IPS-20b (cell line): ENCODE data around the gene GPR22.

Experiments used
- H3K27ac ChIP-seq: one replicate; pipeline ENCODE4 v1.5.1; 2013; ENCODE audit warnings: low read length
- H3K27me3 ChIP-seq: 2 replicates; pipeline ENCODE4 v1.6.1; 2013; ENCODE audit warnings: mild to moderate bottlenecking, low read length, inconsistent platforms; ENCODE audit not compliant: insufficient read depth
- H3K36me3 ChIP-seq: 2 replicates; pipeline ENCODE4 v1.6.1; 2013; ENCODE audit warnings: low read depth, mild to moderate bottlenecking, inconsistent platforms, low read length, moderate library complexity; ENCODE audit not compliant: insufficient read depth
- H3K4me1 ChIP-seq: 2 replicates; pipeline ENCODE4 v1.6.1; 2013; ENCODE audit warnings: mild to moderate bottlenecking, control low read depth, inconsistent platforms, low read length, moderate library complexity; ENCODE audit not compliant: insufficient read depth
- H3K4me3 ChIP-seq: 2 replicates; pipeline ENCODE4 v1.5.1; 2013; ENCODE audit warnings: mild to moderate bottlenecking, low read length, inconsistent platforms
- H3K9ac ChIP-seq: 2 replicates; pipeline ENCODE4 v1.6.1; 2013; ENCODE audit warnings: low read depth, mild to moderate bottlenecking, inconsistent platforms, low read length, moderate library complexity
- H3K9me3 ChIP-seq: 2 replicates; pipeline ENCODE4 v1.6.1; 2013; ENCODE audit warnings: mild to moderate bottlenecking, low read depth, low read length, inconsistent platforms; ENCODE audit not compliant: insufficient read depth

Gene GPR22

DNA sequence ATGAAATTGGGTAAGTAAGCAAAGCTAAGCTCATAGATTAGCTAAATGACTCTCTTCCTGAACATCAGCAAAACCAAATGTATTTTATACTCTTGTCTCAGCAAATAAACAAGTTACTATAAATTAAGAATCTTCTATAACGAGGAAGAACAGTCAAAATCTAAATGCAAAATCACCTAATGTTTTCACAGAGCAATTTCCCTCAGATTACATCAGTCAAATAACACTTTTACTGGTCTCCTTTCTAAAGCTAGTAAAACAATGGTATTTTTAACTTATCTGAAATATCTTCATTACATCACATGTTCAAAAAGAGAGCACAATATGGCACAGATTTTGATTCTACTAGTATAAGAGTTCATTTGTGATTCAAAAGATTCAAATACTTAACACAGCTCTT is 16.5 kb upstream of the GPR22 start:
- no peak overlapping the region for H3K27ac ChIP-seq
- H3K4me3 ChIP-seq: no peak overlapping the region
- no peaks in the 10 kb centered on the region for H3K36me3 ChIP-seq
- H3K9me3 ChIP-seq: no peaks in the 10 kb centered on the region
- H3K27me3 ChIP-seq: no peaks in the 10 kb centered on the region
- H3K4me1 ChIP-seq: no peaks in the 10 kb centered on the region
- no peak overlapping the region for H3K9ac ChIP-seq

DNA sequence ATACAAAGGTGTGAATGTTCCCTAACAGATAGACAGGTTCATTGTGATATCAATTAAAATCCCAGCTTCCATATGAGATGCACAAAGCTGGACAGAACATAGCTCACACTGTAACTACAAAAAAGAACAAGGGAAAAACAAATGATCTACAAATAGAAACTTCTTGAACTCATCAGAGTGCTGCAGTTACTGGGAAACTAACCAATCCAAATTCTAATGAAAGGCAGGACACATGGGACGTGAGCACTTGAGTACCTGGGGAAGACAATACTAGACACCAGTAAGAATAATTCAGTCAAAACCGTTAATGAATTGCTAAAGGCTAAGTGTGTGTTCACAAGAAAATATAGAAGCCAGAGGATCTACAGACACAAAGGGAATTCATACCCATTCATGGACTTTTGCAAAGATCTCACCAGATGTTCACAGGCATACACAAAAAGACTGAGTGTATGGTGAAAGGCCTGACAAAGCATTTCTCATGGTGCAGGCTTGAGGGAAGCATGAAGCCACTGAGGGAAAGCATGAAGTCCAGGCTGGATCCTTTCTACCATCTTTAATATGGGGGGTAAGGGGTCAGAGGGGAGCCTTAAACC is 7.8 kb upstream of the GPR22 start:
- Histone ChIP-seq H3K4me1 (peaks cover 14% of the 10 kb centered on the region), H3K27me3 (no peaks in the 10 kb centered on the region), H3K27ac (no peak overlapping the region), H3K9ac (no peak overlapping the region), H3K36me3 (no peaks in the 10 kb centered on the region), H3K4me3 (no peak overlapping the region), H3K9me3 (no peaks in the 10 kb centered on the region)

GRCh38 chr7:107463139-107464078 is 6.4 kb upstream of the GPR22 start:
- peaks cover 14% of the 10 kb centered on the region for H3K4me1 ChIP-seq
- H3K27ac ChIP-seq: no peak overlapping the region
- H3K4me3 ChIP-seq: no peak overlapping the region
- no peaks in the 10 kb centered on the region for H3K9me3 ChIP-seq
- no peaks in the 10 kb centered on the region for H3K27me3 ChIP-seq
- no peak overlapping the region for H3K9ac ChIP-seq
- H3K36me3 ChIP-seq: no peaks in the 10 kb centered on the region

DNA sequence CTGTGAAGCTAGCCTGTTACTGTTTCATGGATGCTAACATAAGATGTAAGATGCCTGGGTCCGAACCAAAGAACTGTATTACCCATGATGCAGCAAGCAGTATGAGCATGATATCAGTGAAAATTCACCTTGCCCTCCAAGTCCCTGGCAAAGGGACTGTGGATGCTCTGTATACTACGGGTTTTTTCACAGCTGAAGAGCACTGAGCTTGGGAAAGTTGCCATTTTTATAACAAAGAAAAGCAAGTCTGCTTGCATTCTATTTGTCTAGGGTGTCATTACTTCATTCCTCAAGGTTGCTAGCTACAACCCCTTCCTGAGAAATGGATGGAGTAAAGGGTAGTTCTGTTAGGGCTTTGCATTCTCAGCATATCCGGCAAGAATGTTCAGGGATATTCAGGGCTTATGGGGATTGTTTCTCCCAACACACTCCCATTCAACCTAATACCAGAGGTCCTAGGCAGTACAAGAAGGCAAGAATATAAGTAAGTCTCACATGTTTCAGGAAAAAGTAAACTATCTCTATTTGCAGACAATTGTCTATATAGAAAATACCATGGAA is 5.1 kb upstream of the GPR22 start:
- Histone ChIP-seq H3K36me3 (no peaks in the 10 kb centered on the region), H3K4me3 (no peak overlapping the region), H3K4me1 (peaks cover 18% of the 10 kb centered on the region), H3K9ac (no peak overlapping the region), H3K27me3 (no peaks in the 10 kb centered on the region), H3K9me3 (no peaks in the 10 kb centered on the region), H3K27ac (no peak overlapping the region)

DNA sequence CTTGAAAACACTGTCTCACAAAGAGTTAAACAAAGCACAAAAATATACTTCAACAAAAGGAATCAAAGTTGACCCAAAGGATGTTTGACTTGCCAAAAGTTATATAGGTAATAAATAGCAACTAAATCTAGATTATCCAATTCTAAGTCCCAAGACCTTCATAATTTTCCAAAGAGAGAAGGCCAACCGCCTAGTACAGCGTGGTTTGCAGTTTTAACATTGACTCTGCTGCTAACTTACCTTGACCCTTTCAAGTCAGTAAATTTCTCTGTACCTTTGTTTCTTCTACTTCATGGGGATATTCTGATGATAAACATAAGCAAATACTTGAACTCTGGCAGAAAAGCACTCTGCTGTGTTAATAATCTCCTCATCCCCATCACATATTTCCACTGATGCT is 1.9 kb upstream of the GPR22 start:
- no peak overlapping the region for H3K27ac ChIP-seq
- H3K36me3 ChIP-seq: no peaks in the 10 kb centered on the region
- H3K4me1 ChIP-seq: peaks cover 25% of the 10 kb centered on the region
- no peak overlapping the region for H3K4me3 ChIP-seq
- H3K9me3 ChIP-seq: no peaks in the 10 kb centered on the region
- H3K9ac ChIP-seq: no peak overlapping the region
- no peaks in the 10 kb centered on the region for H3K27me3 ChIP-seq

DNA sequence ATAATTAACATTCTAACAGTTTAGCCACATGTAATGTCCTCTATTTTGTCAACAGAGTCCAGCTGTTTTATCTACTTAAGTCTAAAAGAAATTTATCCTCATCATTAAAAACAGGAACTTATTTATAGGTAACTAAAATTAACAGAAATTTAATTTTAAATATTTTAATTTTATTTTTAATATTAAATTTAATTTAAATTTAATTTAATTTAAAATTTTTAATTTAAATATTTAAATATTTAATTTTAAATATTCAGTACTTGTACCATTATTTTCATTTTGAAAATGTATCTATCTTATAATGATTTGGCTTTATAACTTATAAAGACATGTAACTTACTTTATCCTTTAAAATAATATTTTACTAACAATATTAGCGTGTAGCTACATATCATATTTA is 1.0 kb upstream of the GPR22 start:
- H3K4me1 ChIP-seq: peaks cover 19% of the 10 kb centered on the region
- H3K36me3 ChIP-seq: no peaks in the 10 kb centered on the region
- no peak overlapping the region for H3K27ac ChIP-seq
- H3K27me3 ChIP-seq: no peaks in the 10 kb centered on the region
- no peak overlapping the region for H3K4me3 ChIP-seq
- H3K9ac ChIP-seq: no peak overlapping the region
- no peaks in the 10 kb centered on the region for H3K9me3 ChIP-seq

DNA sequence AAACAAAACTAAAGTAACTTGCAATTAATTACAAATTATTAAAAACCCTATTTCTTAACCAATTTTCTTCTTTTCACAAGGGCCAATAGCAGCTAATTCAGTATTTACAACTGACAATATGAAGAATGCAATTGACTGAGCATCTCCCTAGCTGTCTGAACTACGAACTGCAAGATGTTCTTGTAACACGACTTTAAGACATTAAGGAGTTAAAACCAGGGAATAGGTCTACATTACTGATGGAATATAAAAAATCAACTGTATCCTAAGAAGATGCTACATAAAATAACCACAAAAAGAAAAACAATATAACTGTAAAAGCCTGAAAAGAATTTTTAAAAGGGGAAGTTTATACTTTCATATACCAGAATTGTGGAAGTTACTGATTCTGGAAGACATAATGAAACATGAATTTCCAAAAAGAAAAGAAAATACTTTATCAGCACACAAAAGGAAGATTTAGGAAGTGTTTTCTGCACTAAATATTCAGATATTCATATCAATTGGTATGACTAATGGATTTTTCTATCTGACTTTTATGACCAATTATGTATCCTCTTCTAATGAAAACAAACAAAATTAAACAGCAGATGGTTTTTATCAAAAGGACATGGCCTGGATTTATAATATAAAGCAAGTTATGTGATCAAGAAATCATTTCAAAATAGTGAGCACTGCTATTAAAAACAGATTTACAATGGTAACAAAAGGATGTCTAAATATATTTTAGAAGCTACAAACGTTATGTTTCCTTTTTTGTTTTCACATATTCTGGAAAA is 1.6 kb downstream of the GPR22 start:
- H3K27ac ChIP-seq: no peak overlapping the region
- H3K4me3 ChIP-seq: no peak overlapping the region
- no peaks in the 10 kb centered on the region for H3K27me3 ChIP-seq
- no peaks in the 10 kb centered on the region for H3K9me3 ChIP-seq
- H3K4me1 ChIP-seq: peaks cover 11% of the 10 kb centered on the region; the same call in 1 of the 2 replicates
- H3K9ac ChIP-seq: no peak overlapping the region
- no peaks in the 10 kb centered on the region for H3K36me3 ChIP-seq

DNA sequence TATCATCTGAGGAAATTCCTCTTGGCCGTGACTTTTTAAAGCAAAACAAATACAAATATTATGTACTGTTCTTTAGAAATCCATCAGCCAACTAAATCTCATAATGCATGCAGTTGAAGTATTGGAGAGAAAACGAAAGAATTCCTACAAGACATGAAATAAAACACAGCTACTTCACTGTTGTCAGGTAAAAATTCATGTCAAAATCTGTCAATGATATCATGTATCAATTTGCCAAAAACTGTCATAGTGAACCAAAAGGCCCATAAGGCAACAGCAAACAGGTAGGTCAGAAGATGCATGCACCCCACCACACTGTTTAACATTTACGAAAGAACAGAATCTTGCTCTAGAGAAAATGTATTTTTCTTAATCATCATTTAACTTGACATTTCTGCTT is 2.3 kb downstream of the GPR22 start:
- H3K4me3 ChIP-seq: no peak overlapping the region

GRCh38 chr7:107474104-107474521 is 4.3 kb downstream of the GPR22 start:
- Histone ChIP-seq H3K36me3 (no peaks in the 10 kb centered on the region), H3K4me1 (peaks cover 11% of the 10 kb centered on the region; the same call in 1 of the 2 replicates), H3K9ac (no peak overlapping the region), H3K27ac (no peak overlapping the region), H3K27me3 (no peaks in the 10 kb centered on the region), H3K9me3 (no peaks in the 10 kb centered on the region), H3K4me3 (no peak overlapping the region)

More for the DNA sequence above, 2.3 kb downstream of the GPR22 start:
- Histone ChIP-seq H3K9ac (no peak overlapping the region), H3K27me3 (no peaks in the 10 kb centered on the region), H3K9me3 (no peaks in the 10 kb centered on the region), H3K4me1 (peaks cover 11% of the 10 kb centered on the region; the same call in 1 of the 2 replicates), H3K36me3 (no peaks in the 10 kb centered on the region), H3K27ac (no peak overlapping the region)

DNA sequence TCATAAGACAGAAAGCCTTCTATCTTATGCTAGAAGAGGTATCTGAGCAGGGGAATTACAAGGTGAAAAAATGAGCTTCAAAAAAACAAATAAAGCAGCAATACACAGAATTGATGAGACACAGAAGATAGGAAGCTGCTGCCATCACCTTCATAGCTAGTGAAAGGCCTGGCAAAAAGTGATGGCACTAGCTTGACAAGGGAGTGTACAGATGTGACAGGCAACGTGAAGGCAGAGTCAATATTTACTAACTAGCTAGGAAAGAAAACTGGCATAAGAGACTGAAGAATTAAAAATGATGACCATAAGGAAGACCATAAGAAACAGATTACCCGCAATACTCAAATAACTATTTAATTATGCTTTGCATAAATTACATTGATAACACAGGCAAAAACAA is 9.4 kb downstream of the GPR22 start:
- no peaks in the 10 kb centered on the region for H3K27me3 ChIP-seq
- H3K9me3 ChIP-seq: no peaks in the 10 kb centered on the region
- no peak overlapping the region for H3K9ac ChIP-seq
- H3K4me1 ChIP-seq: no peaks in the 10 kb centered on the region
- H3K27ac ChIP-seq: no peak overlapping the region
- no peaks in the 10 kb centered on the region for H3K36me3 ChIP-seq
- H3K4me3 ChIP-seq: no peak overlapping the region

DNA sequence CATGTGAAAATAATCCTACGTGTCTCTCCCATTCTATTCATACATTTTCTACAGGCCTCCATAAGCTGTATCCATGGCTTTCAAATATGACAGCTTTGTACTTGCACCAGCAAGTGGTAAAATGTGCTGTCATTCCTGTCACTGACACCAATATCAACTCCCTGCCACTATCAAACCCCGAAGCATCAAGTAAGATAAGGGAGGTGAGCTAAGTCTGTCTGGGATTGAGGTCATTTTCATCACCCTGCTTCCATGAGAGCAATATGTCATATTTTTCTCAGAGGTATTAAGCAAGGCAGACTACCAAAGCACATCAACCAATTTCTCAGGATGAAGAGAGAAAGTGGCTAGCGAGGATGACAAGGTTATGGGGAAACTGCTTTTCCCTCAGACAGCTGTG is 11.1 kb downstream of the GPR22 start:
- Histone ChIP-seq H3K27ac (no peak overlapping the region), H3K4me3 (no peak overlapping the region), H3K9ac (no peak overlapping the region), H3K36me3 (no peaks in the 10 kb centered on the region), H3K4me1 (no peaks in the 10 kb centered on the region), H3K9me3 (no peaks in the 10 kb centered on the region), H3K27me3 (no peaks in the 10 kb centered on the region)
